Suprapubic skin (tissue), 4 donors: Measurements from ENCODE around the gene SREBF1.

Experiments used
- EP300 ChIP-seq: sonication (generic); formaldehyde crosslinking; IDR thresholded peaks from one replicate; pipeline ENCODE4 v1.6.1; 2017; ENCODE audit warnings: antibody characterized with exemption
- POLR2A ChIP-seq, 2 donors: fragments of 450-650 bp; IDR thresholded peaks; one replicate each; pipeline ENCODE4 v1.6.1; 2017; ENCODE audit warnings: antibody characterized with exemption in 2 of 2, mild to moderate bottlenecking in 2 of 2, moderate library complexity in 2 of 2
- POLR2AphosphoS5 ChIP-seq, 3 donors: sonication (generic); formaldehyde crosslinking; IDR thresholded peaks; one replicate each; pipeline ENCODE4 v1.6.1; 2017; ENCODE audit warnings: antibody characterized with exemption in 3 of 3
- TF ChIP-seq, protein P1 (sequence below), 2 donors: fragments of 200-600 bp in 1 of 2; fragments of 450-650 bp in 1 of 2; sonication (generic) in 1 of 2; IDR thresholded peaks; one replicate each; pipeline ENCODE4 v1.5.1; 2016 to 2019; ENCODE audit warnings: antibody characterized with exemption in 2 of 2, mild to moderate bottlenecking in 1 of 2, moderate library complexity in 1 of 2

GRCh38 chr17:17884391-17885357 lies 47.9 kb upstream of the SREBF1 start:
- TF ChIP-seq POLR2A (IDR thresholded peaks at IDR 0.05) (no peak), EP300 (no peak), POLR2AphosphoS5 (IDR thresholded peaks at IDR 0.05) (no peak)
- TF ChIP-seq, protein P1, sequence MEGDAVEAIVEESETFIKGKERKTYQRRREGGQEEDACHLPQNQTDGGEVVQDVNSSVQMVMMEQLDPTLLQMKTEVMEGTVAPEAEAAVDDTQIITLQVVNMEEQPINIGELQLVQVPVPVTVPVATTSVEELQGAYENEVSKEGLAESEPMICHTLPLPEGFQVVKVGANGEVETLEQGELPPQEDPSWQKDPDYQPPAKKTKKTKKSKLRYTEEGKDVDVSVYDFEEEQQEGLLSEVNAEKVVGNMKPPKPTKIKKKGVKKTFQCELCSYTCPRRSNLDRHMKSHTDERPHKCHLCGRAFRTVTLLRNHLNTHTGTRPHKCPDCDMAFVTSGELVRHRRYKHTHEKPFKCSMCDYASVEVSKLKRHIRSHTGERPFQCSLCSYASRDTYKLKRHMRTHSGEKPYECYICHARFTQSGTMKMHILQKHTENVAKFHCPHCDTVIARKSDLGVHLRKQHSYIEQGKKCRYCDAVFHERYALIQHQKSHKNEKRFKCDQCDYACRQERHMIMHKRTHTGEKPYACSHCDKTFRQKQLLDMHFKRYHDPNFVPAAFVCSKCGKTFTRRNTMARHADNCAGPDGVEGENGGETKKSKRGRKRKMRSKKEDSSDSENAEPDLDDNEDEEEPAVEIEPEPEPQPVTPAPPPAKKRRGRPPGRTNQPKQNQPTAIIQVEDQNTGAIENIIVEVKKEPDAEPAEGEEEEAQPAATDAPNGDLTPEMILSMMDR (IDR thresholded peaks at IDR 0.05): no peak
